ENCODE data around the gene CCDC88C.

- TF ChIP-seq, protein P1, sequence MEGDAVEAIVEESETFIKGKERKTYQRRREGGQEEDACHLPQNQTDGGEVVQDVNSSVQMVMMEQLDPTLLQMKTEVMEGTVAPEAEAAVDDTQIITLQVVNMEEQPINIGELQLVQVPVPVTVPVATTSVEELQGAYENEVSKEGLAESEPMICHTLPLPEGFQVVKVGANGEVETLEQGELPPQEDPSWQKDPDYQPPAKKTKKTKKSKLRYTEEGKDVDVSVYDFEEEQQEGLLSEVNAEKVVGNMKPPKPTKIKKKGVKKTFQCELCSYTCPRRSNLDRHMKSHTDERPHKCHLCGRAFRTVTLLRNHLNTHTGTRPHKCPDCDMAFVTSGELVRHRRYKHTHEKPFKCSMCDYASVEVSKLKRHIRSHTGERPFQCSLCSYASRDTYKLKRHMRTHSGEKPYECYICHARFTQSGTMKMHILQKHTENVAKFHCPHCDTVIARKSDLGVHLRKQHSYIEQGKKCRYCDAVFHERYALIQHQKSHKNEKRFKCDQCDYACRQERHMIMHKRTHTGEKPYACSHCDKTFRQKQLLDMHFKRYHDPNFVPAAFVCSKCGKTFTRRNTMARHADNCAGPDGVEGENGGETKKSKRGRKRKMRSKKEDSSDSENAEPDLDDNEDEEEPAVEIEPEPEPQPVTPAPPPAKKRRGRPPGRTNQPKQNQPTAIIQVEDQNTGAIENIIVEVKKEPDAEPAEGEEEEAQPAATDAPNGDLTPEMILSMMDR (conservative IDR thresholded peaks at IDR 0.05; ENCODE audit: low read length) = no peak
- no peak for TF ChIP-seq EZH2phosphoT487 (IDR thresholded peaks at IDR 0.05; ENCODE audit: borderline replicate concordance, low read depth, low read length)
Observed at GRCh38 chr14:91279354-91279753, 138.3 kb downstream of the CCDC88C start.

All from OCI-LY7 (cell line).